ENCODE data around the gene PRKAG2.
"Not testable (repeated sequence)": the region's sequence is repeated elsewhere in the genome, so short reads cannot be mapped to it uniquely, and the experiment has no call there.

The PRKAG2 gene

GRCh38 chr7:151785681-151785965, 91.3 kb downstream of the PRKAG2 start:
- DNase-seq (ENCODE audit: low read depth): no peak

GRCh38 chr7:151784853-151785680, 91.8 kb downstream of the PRKAG2 start:
- DNase-seq (ENCODE audit: low read depth): no peak

- DNase-seq (ENCODE audit: low read depth): no peak
Measured at GRCh38 chr7:151783958-151784575, 92.8 kb downstream of the PRKAG2 start.

DNA sequence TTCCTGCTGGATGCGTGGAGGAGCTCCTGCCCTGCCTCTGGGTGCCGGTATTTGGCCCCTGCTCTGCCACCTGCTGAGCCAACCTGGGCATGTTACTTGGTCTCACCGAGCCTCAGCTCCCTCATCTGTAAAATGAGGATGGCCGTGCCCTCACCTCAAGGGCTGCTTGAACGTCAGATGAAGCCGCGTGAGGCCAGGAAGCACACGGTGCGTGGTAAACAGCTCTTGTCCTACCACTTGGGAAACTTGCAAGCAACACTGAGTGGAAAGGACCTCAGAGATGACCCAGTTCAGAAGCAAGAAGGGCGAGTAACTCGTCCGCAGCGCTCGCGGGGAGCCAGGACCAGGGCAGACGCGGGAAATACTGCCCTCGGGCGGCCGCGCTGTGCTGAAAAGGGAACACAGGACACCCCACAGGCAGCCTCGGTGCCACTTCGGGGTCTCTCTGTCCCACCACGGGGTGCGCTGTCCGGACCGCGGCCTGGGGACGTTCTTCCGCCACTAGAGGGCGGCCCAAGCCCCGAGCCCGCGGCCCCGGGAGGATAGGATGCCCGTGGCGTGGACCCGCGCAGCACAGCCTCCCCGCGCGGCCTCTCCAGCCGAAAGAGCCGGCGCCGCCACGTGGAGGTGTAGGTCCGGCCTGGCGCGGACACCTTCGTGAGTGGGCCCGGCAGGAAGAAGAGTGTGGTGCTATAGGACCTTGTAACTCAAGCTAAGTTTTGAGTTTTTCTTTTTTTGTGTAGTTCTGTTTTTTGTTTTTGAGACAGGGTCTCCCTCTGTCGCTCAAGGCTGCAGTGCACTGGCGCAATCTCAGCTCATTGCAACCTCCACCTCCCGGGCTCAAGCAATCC, 94.1 kb downstream of the PRKAG2 start:
- no peak for DNase-seq (ENCODE audit: low read depth)

DNA sequence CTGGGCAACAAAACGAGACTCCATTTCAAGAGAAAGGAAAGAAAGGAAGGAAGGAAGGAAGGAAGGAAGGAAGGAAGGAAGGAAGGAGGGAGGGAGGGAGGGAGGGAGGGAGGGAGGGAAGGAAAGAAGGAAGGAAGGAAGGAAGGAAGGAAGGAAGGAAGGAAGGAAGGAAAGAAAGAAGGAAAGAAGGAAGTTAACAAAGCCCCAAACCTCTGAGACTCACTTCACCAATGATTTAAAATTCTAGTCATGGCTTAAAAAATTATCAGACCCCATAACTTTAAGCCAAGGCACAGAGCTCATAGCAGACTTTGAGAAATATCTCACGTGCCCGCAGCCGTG, 94.7 kb downstream of the PRKAG2 start:
- not testable (repeated sequence) for DNase-seq (ENCODE audit: low read depth)

- no peak for DNase-seq (ENCODE audit: low read depth)
Measured at GRCh38 chr7:151781161-151781845, 95.6 kb downstream of the PRKAG2 start.

GRCh38 chr7:151780631-151781030, 96.3 kb downstream of the PRKAG2 start:
- no peak for DNase-seq (ENCODE audit: low read depth)

GRCh38 chr7:151779678-151780077, 97.2 kb downstream of the PRKAG2 start:
- no peak for DNase-seq (ENCODE audit: low read depth)

- no peak for DNase-seq (ENCODE audit: low read depth)
Measured at GRCh38 chr7:151779255-151779654, 97.7 kb downstream of the PRKAG2 start.

DNA sequence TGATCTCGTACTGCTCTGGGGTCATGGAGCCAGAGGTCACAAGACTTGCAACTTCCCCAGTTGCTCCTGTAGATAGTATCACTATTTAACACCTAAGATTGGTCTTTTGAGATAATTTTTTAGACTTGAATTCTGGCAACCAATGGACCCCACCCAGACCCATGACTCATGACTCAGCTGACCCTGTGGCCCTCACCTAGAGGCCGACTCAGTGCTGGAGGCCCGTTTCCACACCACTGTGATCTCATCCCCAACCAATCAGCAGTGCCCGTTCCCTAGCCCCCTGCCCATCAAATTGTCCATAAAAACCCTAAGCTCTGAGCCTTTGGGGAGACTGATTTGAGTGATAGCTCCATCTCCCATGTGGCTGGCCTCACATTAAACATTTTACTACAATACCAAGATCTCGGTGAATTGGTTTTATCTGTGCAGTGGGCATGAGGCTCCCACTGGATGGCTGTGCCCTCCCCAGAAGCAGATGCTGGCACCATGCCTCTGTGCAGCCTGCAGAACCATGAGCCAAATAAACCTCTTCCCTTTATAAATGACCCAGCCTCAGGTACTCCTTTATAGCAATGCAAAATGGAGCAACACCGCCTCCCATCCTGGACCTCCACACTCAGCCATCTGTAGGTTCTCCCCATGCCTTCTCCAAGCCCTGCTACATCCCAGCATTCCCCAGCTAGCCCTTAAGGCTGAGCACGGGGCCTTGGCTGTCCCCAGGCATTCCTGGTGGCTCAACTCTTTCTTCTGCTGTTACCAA, 98.8 kb downstream of the PRKAG2 start:
- no peak for DNase-seq (ENCODE audit: low read depth)

DNA sequence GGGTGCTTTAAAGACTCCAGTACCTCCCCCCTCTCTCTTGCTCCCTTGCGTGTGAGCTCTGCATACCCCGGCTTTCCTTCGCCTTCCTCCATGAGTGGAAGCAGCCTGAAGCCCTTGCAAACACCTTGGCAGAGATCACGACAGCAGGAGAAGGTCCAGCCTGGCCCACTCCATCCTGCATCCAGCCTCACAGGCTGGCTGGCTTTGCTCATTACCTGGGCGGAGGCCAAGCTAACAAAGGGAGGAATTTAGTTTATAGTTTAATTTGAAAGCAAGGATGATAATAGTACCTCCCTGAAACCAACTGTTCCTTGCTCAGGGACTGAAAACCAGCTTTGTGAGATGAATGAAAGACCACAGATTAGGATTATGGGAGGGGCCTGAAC, 99.4 kb downstream of the PRKAG2 start:
- DNase-seq (ENCODE audit: low read depth): no peak

DNA sequence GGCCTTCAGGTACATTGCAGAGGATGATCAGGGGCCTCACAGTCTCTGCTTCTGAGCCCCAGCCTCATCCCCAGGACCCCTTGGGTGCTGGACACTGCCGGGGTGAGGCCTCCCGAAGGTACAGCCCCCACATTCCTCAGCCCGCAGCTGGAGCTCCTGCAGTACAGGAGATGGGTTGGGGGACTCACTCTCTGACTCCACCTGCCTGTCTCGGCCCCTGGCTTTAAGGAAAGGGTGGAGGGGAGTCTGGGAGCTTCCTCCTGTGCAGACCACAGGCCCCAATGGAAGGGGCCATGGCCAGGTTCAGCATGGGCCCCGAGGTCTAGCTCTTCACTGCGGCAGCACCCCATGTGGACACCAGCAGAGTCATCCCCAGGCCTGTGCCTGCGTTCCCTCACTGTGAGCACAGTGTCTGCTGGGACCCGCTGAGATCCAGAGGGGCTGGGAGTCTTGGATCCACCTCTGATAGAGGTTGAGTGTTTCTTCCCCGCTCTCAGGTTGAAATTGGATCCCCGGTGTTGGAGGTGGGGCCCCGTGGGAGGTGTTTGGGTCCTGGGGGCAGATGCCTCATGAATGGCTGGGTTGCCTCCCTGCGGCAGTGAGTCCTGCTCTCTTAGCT, 99.9 kb downstream of the PRKAG2 start:
- DNase-seq (ENCODE audit: low read depth): no peak

DNA sequence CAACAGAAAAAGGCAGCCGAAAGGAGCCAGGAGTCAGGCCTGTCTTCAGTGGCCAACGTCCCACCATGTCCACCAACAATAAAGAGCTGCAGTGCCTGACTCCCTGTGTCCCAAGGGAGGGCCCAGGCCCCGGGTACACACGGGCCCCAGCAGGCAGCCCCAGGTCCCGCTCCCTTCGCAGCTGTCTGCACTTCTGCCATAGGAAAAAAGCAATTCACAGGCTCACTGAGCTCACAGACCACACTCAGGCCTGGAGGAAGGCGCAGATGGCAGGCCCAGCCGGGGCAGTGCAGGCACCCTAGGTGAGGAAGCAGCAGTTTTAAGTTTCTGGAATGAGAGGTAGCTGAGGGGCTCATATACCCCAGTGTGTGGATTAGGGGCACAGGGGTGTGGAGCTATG, 100.5 kb downstream of the PRKAG2 start:
- DNase-seq (ENCODE audit: low read depth): no peak

GRCh38 chr7:151775547-151776443, 101.1 kb downstream of the PRKAG2 start:
- DNase-seq (ENCODE audit: low read depth): no peak

DNA sequence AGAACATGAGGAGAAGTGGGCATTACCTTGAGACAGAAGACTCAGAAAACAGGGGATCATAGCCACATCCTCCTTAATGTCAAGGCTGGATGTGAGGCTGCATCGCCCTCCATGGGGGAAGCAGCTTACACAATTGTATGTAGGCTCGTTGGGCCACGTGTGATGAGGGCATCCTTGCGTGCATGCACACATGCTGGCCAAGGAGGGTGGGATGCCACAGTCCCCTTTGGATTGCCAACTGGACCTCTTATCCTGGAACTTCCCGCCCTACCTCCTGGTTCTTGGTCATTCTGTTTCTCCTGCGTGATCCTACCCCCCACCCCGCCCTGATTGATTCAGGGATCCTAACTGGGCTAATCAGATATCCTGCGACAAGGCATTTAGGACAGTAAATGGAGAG, 102.0 kb downstream of the PRKAG2 start:
- DNase-seq (ENCODE audit: low read depth): no peak

GRCh38 chr7:151773797-151774196, 103.1 kb downstream of the PRKAG2 start:
- no peak for DNase-seq (ENCODE audit: low read depth)

- DNase-seq (ENCODE audit: low read depth): no peak
Measured at GRCh38 chr7:151770232-151770631, 106.7 kb downstream of the PRKAG2 start.

DNA sequence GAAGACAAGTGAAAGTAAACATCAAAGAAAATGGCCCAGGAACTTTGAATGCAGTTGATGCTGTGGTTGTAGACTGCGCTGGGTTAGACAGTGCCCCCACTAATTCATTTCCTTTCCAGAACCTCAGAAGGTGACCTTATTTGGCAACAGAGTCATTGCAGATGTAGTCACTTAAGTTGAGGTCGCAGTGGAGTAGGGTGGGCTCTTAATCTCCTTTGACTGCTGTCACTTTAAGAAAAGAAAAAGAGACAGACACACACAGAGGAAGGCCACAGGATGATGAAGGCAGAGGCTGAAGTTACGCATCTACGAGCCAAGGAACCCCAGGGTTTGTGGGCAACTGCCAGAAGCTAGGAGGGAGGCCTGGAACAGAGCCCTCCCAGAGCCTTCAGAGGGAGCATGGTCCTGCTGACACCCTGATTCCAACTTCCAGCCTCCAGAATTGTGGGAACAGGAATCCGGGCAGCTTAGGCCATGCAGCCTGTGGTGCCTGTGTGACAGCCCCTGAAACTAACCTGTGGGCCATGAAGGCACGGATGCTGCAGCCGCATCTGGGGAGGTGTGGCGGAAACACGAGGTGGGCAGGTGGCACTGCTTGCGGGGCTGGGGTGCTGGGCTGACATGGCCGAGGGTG, 107.6 kb downstream of the PRKAG2 start:
- DNase-seq (ENCODE audit: low read depth): no peak

GRCh38 chr7:151768805-151769187, 108.1 kb downstream of the PRKAG2 start:
- no peak for DNase-seq (ENCODE audit: low read depth)

DNA sequence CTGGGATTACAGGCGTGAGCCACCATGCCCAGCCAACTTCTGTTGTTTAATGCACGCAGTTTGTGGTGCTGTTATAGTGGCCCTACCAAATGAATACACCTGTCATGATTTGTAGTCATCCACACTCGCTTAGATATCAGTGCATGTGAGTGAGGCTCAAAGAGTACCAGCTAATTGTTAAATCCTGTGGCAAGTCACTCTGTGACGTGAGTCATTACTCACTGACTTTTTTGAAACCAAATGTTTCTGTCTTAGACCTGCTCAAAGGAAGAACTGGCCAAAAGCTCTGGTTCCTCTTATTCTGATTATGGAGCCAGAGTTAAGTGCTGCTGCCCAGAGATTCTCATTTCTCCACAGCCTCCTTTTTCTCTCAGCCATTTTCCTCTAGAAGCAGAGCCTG, 109.4 kb downstream of the PRKAG2 start:
- DNase-seq (ENCODE audit: low read depth): no peak

Data from GM04504 (cell line).